ENCODE results near the gene GALNT9.

GALNT9 gene

DNA sequence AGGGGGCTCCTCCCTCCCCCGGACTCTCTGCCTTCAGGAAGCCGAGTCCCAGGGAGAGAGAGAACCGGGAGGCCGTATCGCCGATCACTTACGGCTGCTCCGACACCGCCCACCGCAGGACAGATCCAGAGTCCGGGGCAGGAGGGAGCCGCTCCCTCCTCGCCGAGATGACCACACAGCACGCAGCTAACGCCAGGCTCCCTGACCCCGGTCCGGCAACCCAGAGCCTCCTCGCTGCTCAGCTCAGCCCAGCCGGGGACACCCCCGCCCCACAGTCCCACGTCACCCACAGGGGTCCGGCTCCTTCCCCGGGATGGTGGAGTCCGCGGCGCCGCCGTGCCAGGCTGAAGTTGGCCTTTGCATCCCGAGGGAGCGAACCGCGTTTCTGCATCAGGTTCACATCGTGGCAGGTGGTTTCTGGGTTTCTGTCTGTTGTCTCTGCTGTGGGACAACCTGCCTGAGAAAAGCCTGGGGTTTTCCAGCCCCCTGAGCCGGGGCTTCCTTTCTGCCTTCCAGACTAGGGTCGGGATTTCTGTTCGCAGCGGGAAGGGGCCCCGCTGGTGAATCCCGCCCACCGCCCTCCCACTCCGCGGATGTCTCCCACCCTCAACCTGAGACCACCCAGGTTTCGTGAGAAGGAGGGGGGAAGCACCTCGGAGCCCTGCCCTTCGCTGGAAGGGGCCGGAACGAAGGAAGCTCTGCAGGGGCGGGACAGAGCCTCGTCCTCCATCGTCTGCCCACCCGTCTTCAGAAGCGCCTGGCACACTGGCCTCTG, 123.9 kb downstream of the GALNT9 start:
- ChIA-PET CTCF (no interaction called here), POLR2A (no interaction called here)

GRCh38 chr12:132204793-132205270, 124.6 kb downstream of the GALNT9 start:
- H3K4me3 ChIP-seq (ENCODE audit: low read depth, low read length), result no peak overlapping the region
- no peak for DNase-seq (ENCODE audit: low read depth, low spot score)
- ChIA-PET POLR2A (no interaction called here), CTCF (no interaction called here)
- TF ChIP-seq CTCF (IDR thresholded peaks at IDR 0.05; ENCODE audit: insufficient read depth, low read length, missing control alignments), result no peak

More for the DNA sequence above, 123.9 kb downstream of the GALNT9 start:
- DNase-seq (ENCODE audit: low read depth, low spot score), result no peak
- H3K4me3 ChIP-seq (ENCODE audit: low read depth, low read length), result peak overlapping the region; percentile 8; the same call in 1 of the 2 replicates
- TF ChIP-seq CTCF (IDR thresholded peaks at IDR 0.05; ENCODE audit: insufficient read depth, low read length, missing control alignments), result no peak

GRCh38 chr12:132204063-132204792, 125.2 kb downstream of the GALNT9 start:
- CTCF ChIA-PET, result no interaction called here
- no peak for TF ChIP-seq CTCF (IDR thresholded peaks at IDR 0.05; ENCODE audit: insufficient read depth, low read length, missing control alignments)
- no peak for DNase-seq (ENCODE audit: low read depth, low spot score)
- POLR2A ChIA-PET, result no interaction called here
- H3K4me3 ChIP-seq (ENCODE audit: low read depth, low read length), result no peak overlapping the region

DNA sequence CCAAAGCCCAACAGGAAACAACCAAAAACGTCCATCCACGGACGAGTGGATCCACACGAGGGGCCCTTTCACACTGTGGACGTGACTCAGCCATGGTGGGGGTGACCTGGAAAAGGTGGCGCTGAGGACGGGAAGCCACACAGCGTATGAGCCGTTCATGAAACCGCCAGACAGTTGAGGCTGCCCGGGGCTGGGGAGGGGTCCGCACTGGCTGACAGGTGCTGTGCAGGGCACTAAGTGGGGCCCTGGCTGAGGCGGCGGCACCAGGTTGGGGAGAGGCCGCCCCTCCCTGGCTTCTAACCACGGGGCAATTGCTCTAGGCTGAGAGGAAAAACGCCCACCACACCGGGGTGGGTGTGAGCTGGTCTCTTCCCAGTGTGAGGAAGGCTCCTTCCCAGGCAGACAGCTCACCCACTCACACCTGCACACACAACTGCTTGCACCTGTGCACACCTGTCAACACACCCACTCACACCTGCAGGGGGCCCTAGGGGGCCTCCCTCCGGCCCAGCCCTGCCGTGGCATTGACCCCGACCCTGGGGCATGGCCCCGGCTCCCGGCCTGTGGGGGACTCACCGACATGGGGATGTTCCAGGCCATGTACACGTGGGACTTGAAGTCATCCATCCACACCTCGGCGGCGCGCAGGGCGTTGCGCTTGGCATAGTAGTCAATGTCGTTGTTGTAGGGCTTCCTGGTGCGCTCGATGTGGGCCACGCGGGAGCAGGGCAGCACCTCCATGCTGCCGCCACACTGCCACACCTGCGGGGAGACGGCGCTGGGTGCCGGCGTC, 126.3 kb downstream of the GALNT9 start:
- POLR2A ChIA-PET, result no interaction called here
- no peak overlapping the region for H3K4me3 ChIP-seq (ENCODE audit: low read depth, low read length)
- CTCF ChIA-PET, result no interaction called here
- no peak for DNase-seq (ENCODE audit: low read depth, low spot score)
- TF ChIP-seq CTCF (IDR thresholded peaks at IDR 0.05; ENCODE audit: insufficient read depth, low read length, missing control alignments), result no peak

DNA sequence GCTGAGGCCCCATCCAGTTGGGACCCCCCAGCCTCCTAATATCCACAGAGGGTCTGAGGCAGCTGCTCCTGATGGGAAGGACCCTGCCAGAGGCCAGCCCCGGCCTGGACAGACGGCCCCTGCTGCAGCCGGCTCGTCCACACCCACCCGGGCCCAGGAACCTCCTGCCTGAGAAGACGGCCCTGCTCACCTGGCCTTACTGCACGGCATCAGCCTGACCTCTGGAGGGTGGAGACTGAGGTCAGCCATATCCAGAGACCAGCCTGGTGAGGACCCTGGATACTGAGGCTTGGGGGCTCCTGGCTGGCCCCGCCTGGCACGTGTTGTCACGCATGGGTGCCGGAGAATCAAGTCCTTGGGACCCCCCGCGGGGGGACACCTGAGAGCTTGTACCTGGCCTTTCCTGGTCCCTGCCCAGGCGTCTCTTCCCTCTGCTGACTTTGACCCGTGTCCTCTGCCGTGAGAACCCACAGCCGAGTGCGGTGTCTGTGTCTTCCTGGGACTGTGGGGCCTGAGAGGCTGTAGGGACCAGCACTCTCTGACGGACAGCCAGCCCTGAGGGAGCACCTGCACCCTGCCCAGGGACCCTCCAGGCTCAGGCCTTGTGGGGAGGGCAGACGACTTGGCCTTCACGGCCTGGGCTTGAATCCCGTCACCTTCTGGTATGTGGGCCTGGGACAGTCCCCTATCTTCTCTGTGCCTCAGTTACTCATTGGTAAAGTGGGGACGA, 127.8 kb downstream of the GALNT9 start:
- DNase-seq (ENCODE audit: low read depth, low spot score), result no peak
- no peak for TF ChIP-seq CTCF (IDR thresholded peaks at IDR 0.05; ENCODE audit: insufficient read depth, low read length, missing control alignments)
- no peak overlapping the region for H3K4me3 ChIP-seq (ENCODE audit: low read depth, low read length)
- ChIA-PET POLR2A (no interaction called here), CTCF (no interaction called here)

All from AG04449 (cell line).